Activated CD8-positive, alpha-beta memory T cell treated with anti-CD3 and anti-CD28 coated beads for 36 hours (primary cell): Measurements from ENCODE around the gene ARID2. TPM values are rescaled to one million over a fixed set of nuclear protein-coding genes. Genes with fewer than 3 reads are reported as not detected.

Source experiments
- CTCF ChIA-PET: fragments of 350-600 bp; sonication (Branson Sonifier 250); formaldehyde crosslinking; loops from one replicate; lab custom pipeline; 2021; ENCODE audit warnings: antibody characterized with exemption; lab: Charles Lee
- POLR2A ChIA-PET: fragments of 350-600 bp; sonication (Branson Sonifier 250); formaldehyde crosslinking; loops from one replicate; lab custom pipeline; 2021; ENCODE audit warnings: antibody characterized with exemption; lab: Charles Lee
- total RNA-seq, 2 experiments: library from RNA; stranded (reverse); gene quantifications; one replicate each; pipeline ENCODE4 v1.2.3, GENCODE V29; 2021

The ARID2 gene
- total RNA-seq, 2 experiments from 2014 or later, result 22.3 to 23.8 TPM

- ChIA-PET POLR2A (no interaction called here), CTCF (interaction anchor here (0.6 kb wide), 1 partner anchor 191 kb away, joined by 3 read pairs; no protein-coding TSS in a partner anchor)
Measured at GRCh38 chr12:45718306-45718705, 11.2 kb upstream of the ARID2 start.

DNA sequence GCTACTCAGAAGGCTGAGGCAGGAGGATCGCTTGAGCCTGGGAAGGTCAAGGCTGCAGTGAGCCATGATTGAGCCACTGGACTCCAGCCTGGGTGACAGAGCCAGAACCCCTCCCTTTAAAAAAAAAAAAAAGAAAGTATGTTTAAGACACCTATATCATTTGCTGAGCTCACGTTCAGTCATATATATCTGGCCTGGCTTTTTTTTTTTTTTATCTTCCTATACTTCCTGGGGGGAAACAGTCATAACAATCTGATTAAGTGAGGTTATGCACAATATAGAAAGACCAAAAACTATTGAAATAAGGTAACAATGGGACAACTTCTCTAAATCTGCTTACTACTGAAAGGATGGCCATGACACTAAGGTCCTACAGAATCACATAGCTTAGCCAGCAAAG, 9.4 kb upstream of the ARID2 start:
- ChIA-PET CTCF (interaction anchor here (0.6 to 0.8 kb wide), 2 partner anchors 22 to 50 kb away, joined by 3 to 4 read pairs; no protein-coding TSS in a partner anchor), POLR2A (interaction anchor here (0.6 kb wide), 1 partner anchor 24 kb away, joined by 4 read pairs; no protein-coding TSS in a partner anchor)

- POLR2A ChIA-PET, result no interaction called here
- CTCF ChIA-PET, result interaction anchor here (1.8 kb wide), 1 partner anchor 177 kb away, joined by 6 read pairs; no protein-coding TSS in a partner anchor
Measured at GRCh38 chr12:45721369-45721768, 8.1 kb upstream of the ARID2 start.

DNA sequence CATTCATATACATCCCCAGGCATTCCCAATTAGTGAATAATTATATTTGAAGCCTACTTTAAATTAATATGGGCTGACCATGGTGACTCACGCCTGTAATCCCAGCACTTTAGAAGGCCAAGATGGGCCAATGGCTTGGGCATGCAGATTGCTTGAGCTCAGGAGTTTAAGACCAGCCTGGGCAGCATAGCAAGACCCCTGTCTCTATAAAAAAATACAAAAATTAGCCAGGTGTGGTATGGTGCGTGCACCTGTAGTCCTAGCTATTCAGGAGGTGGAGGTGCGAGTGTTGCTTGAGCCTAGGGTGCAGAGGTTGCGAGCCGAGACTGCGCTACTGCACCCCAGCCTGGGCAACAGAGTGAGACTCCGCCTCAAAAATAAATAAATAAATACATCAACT, 7.6 kb upstream of the ARID2 start:
- POLR2A ChIA-PET, result no interaction called here
- CTCF ChIA-PET, result interaction anchor here (1.8 kb wide), 1 partner anchor 178 kb away, joined by 6 read pairs; no protein-coding TSS in a partner anchor

GRCh38 chr12:45725631-45726602, 3.6 kb upstream of the ARID2 start:
- POLR2A ChIA-PET, result interaction anchor here (0.8 kb wide), 1 partner anchor 264 kb away, joined by 3 read pairs; no protein-coding TSS in a partner anchor
- CTCF ChIA-PET, result interaction anchor here (0.6 to 2.1 kb wide), 5 partner anchors 11 to 182 kb away, joined by 3 to 8 read pairs (median 3); no protein-coding TSS in a partner anchor

DNA sequence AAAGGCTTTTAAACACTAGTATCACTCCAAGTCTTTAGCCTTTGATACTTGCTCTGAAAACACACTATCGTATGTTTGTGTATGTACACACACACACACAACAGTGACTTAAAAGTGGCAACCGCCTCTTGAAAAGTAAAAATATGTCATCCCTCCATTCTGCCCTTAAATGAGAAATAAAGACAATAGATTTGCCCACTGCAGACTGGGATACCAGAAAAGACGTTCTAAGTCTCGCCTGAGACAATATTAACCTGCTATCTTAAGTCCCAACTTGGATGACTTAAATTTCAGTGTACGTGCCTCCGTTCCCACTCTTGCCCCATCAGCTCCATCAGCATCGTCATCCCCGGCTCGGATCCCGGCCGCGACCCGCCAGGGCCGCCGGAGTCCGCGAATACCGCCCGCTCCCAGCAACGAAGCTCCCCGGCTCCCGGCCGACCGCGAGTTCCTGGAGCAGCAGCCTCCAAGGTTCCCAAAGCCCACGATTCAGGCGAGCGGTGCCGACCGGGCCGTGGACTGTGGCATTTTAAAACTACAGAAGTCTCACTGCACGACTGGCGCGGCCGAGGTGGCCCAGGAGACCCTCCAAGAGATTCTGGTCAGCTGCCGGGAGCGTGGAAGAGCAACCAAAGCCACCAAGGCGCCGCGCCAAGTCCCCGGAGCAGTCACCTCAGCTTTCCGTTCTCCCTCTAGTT, 2.8 kb upstream of the ARID2 start:
- CTCF ChIA-PET, result interaction anchor here (0.7 to 2.1 kb wide), 5 partner anchors 11 to 183 kb away, joined by 3 to 8 read pairs (median 3); no protein-coding TSS in a partner anchor

GRCh38 chr12:45727301-45727979, 2.1 kb upstream of the ARID2 start:
- CTCF ChIA-PET, result interaction anchor here (1.0 to 2.1 kb wide), 3 partner anchors 25 to 263 kb away, joined by 3 to 8 read pairs (median 4); no protein-coding TSS in a partner anchor
- POLR2A ChIA-PET, result interaction anchor here (0.6 to 1.9 kb wide), 5 partner anchors 187 to 1637 kb away, joined by 3 to 15 read pairs (median 4); partner anchors contain the start of genes SCAF11 and SLC38A1

More for the DNA sequence above, 2.8 kb upstream of the ARID2 start:
- POLR2A ChIA-PET, result interaction anchor here (0.8 to 1.7 kb wide), 2 partner anchors 263 to 265 kb away, joined by 3 to 12 read pairs; no protein-coding TSS in a partner anchor

- POLR2A ChIA-PET, result interaction anchor here (0.6 to 1.9 kb wide), 7 partner anchors 184 to 1636 kb away, joined by 3 to 15 read pairs (median 3); partner anchors contain the start of genes SCAF11 and SLC38A1
- CTCF ChIA-PET, result interaction anchor here (0.8 to 2.1 kb wide), 8 partner anchors 17 to 263 kb away, joined by 3 to 8 read pairs (median 3); no protein-coding TSS in a partner anchor
Measured at GRCh38 chr12:45727980-45728629, 1.4 kb upstream of the ARID2 start.

- ChIA-PET POLR2A (interaction anchor here (0.6 to 1.9 kb wide), 7 partner anchors 89 to 1923 kb away, joined by 3 to 15 read pairs (median 5); partner anchors contain the start of genes SCAF11, SLC38A1 and TWF1), CTCF (interaction anchor here (0.8 to 1.3 kb wide), 7 partner anchors 17 to 262 kb away, joined by 3 to 4 read pairs (median 3); no protein-coding TSS in a partner anchor)
Measured at GRCh38 chr12:45728630-45729232, 775 bp upstream of the ARID2 start.

DNA sequence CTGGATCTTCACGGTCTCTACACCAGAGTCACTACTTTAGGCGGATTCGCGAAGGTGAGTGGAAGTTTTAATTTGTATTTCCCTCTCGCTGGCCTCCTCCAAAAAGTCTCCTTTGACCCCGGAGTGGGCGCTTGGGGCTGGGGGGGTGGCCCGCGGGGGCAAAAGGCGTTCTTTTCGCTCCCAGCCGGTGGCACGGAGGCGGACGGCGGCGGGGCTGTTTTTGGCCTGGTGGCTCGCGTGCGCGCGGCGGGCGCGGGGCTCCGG, 510 bp downstream of the ARID2 start:
- ChIA-PET CTCF (no interaction called here), POLR2A (interaction anchor here (0.9 to 1.3 kb wide), 5 partner anchors 61 to 1924 kb away, joined by 3 to 7 read pairs (median 4); partner anchors contain the start of genes SCAF11 and TWF1)

GRCh38 chr12:45730348-45731189, 1.1 kb downstream of the ARID2 start:
- CTCF ChIA-PET, result no interaction called here
- POLR2A ChIA-PET, result interaction anchor here (0.9 to 1.3 kb wide), 4 partner anchors 61 to 261 kb away, joined by 3 to 7 read pairs (median 4); partner anchors contain the start of gene SCAF11

GRCh38 chr12:45731190-45731775, 1.8 kb downstream of the ARID2 start:
- ChIA-PET CTCF (no interaction called here), POLR2A (interaction anchor here (1.3 kb wide), 1 partner anchor 187 kb away, joined by 7 read pairs; no protein-coding TSS in a partner anchor)

DNA sequence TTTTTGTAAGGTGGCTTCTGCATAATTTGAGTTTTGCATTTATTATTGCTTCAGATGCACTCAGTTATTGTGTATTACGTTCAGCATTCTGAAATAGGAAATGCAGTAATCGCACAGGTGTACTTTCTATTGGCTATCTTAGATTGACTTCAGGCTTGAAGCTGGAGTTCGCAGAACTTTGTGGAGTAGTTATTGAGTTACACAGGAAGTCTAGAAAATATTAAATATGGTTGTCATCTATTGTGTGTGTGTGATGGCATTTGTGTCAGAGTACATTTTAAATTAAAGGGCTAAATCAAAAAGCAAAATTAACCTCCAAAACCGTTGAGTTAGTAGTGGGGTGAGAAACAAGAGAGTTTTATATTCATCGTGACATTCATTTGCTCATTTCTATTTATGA, 2.7 kb downstream of the ARID2 start:
- ChIA-PET POLR2A (no interaction called here), CTCF (no interaction called here)

DNA sequence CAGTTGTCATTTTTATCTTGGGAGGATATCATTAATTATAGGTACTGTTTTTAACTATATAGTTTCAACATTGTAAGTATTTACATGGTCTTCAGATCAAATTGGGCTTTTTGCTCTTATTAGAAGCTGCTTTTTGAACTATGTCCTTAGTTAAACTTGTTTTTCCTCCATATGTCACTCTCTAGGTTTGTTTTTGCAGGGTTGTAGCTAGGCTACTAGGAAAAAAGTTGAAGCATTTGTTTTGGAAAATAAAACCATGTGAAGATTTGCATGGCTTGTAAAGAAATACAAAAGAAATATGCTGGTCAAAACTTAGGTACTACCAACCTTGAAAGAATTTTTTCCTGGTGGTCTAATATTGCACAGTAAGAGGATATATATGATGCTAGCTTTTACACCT, 3.4 kb downstream of the ARID2 start:
- ChIA-PET CTCF (no interaction called here), POLR2A (no interaction called here)

DNA sequence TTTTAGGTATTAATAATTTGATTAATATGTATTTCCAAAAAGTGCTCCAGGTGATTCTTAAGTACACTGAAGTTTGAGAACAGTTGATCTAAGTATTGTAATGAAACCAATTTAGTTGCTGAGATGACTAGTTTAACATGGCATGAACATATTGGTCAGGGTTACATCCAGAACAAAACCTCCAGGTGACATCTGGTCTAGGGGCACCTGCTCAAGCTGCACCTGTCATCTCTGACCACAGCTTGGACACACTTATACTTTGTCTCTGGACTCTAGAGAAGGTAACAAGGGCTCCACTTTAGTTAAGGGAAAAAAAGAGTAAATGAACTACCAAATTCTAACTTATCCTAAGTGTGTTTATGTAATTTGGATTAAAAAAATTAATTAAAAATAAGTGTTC, 8.1 kb downstream of the ARID2 start:
- ChIA-PET POLR2A (no interaction called here), CTCF (no interaction called here)

- CTCF ChIA-PET, result interaction anchor here (0.6 to 1.0 kb wide), 2 partner anchors 22 to 532 kb away, joined by 3 read pairs; no protein-coding TSS in a partner anchor
- POLR2A ChIA-PET, result no interaction called here
Measured at GRCh38 chr12:45742590-45742989, 13.1 kb downstream of the ARID2 start.
